SK-N-SH (cell line): ENCODE data around the gene MIF. TPM values are rescaled to one million over a fixed set of nuclear protein-coding genes. Genes with fewer than 3 reads are reported as not detected.
A peak's percentile ranks its signal among the peaks of the same experiment; 100 is the strongest.

ENCODE experiments used
- CTCF ChIA-PET: fragments of 300-600, 350-600 bp; formaldehyde crosslinking; extraction: SDS; loops from one replicate; lab custom pipeline; 2021; lab: Yijun Ruan, JAX
- POLR2A ChIA-PET: fragments of 350-600 bp; sonication (Branson Sonifier 250); formaldehyde crosslinking; extraction: SDS; loops from one replicate; lab custom pipeline; 2020; ENCODE audit warnings: antibody characterized with exemption, inconsistent platforms; lab: Yijun Ruan, JAX
- DNase-seq: peaks from one replicate; pipeline ENCODE4 v3.0.0; 2012
- H2AFZ ChIP-seq: fragments of 200-600 bp; sonication (generic); 2 replicates; pipeline ENCODE4 v1.8.1; 2016; ENCODE audit warnings: antibody characterized with exemption, mild to moderate bottlenecking, low read depth
- H3F3A ChIP-seq: fragments of 200-600 bp; sonication (generic); replicated peaks from 2 replicates; pipeline ENCODE3; 2016; ENCODE audit warnings: antibody characterized with exemption, mild to moderate bottlenecking; ENCODE audit not compliant: insufficient read depth
- H3K27ac ChIP-seq, 2 experiments: fragments of 200-500 bp in 1 of 2; fragments of 200-600 bp in 1 of 2; sonication (Bioruptor generic) in 1 of 2; sonication (generic), shearing (Covaris generic) in 1 of 2; 2 replicates each; pipeline versions ENCODE4 v1.5.1 to v1.6.1; 2014 to 2016; ENCODE audit warnings: low read depth in 2 of 2, inconsistent platforms in 1 of 2, low read length in 1 of 2, mild to moderate bottlenecking in 1 of 2, mixed read lengths in 1 of 2
- H3K27me3 ChIP-seq: fragments of 200-600 bp; sonication (generic), shearing (Covaris generic); 2 replicates; pipeline ENCODE4 v1.6.1; 2016; ENCODE audit warnings: mixed run types; ENCODE audit not compliant: insufficient read depth
- H3K36me3 ChIP-seq, 2 experiments: fragments of 200-500 bp in 1 of 2; fragments of 200-600 bp in 1 of 2; sonication (Bioruptor generic) in 1 of 2; sonication (generic) in 1 of 2; replicated peaks in 1 of 2; 2 replicates each; pipeline versions ENCODE3 to v1.5.1; 2014 to 2016; ENCODE audit warnings: low read length in 1 of 2, mild to moderate bottlenecking in 1 of 2; ENCODE audit not compliant: insufficient read depth in 2 of 2, control insufficient read depth in 1 of 2
- H3K4me1 ChIP-seq, 2 experiments: fragments of 200-500 bp in 1 of 2; fragments of 200-600 bp in 1 of 2; sonication (Bioruptor generic) in 1 of 2; sonication (generic), shearing (Covaris generic) in 1 of 2; 2 replicates each; pipeline versions ENCODE4 v1.5.1 to v1.6.1; 2014 to 2016; ENCODE audit warnings: low read depth in 1 of 2, low read length in 1 of 2, mixed run types in 1 of 2; ENCODE audit not compliant: insufficient read depth in 2 of 2, control insufficient read depth in 1 of 2
- H3K4me2 ChIP-seq: fragments of 200-600 bp; sonication (generic), shearing (Covaris generic); 2 replicates; pipeline ENCODE4 v1.6.1; 2017; ENCODE audit warnings: mixed run types
- H3K4me3 ChIP-seq, 2 experiments: fragments of 200-500 bp in 1 of 2; fragments of 200-600 bp in 1 of 2; sonication (Bioruptor generic) in 1 of 2; sonication (generic), shearing (Covaris generic) in 1 of 2; 2 replicates each; pipeline versions ENCODE4 v1.5.1 to v1.8.1; 2014 to 2016; ENCODE audit warnings: low read depth in 2 of 2, inconsistent platforms in 1 of 2, low read length in 1 of 2, mild to moderate bottlenecking in 1 of 2, mixed read lengths in 1 of 2, moderate library complexity in 1 of 2
- H3K79me2 ChIP-seq: fragments of 200-600 bp; sonication (generic); 2 replicates; pipeline ENCODE4 v1.8.1; 2017; ENCODE audit warnings: mild to moderate bottlenecking; ENCODE audit not compliant: insufficient read depth
- H3K9ac ChIP-seq: fragments of 200-600 bp; sonication (generic); 2 replicates; pipeline ENCODE4 v1.6.1; 2017; ENCODE audit warnings: mixed run types
- H3K9me2 ChIP-seq: fragments of 200-600 bp; sonication (generic); 2 replicates; pipeline ENCODE4 v1.6.1; 2017; ENCODE audit warnings: mixed run types
- H3K9me3 ChIP-seq: fragments of 200-600 bp; sonication (generic); 2 replicates; pipeline ENCODE4 v1.6.1; 2017; ENCODE audit warnings: mixed run types, mild to moderate bottlenecking, moderate library complexity
- H4K20me1 ChIP-seq: fragments of 200-600 bp; sonication (generic); 2 replicates; pipeline ENCODE4 v1.6.1; 2017; ENCODE audit warnings: mild to moderate bottlenecking, mixed run types; ENCODE audit not compliant: insufficient read depth
- EZH2phosphoT487 ChIP-seq: fragments of 200-600 bp; sonication (generic); IDR thresholded peaks from 2 replicates; pipeline ENCODE4 v1.6.1; 2017; ENCODE audit warnings: low read depth, mixed run types, mild to moderate bottlenecking, antibody characterized with exemption, moderate library complexity, borderline replicate concordance
- GABPA ChIP-seq: IDR thresholded peaks from 2 replicates; pipeline ENCODE4 v1.4.0; 2012; ENCODE audit warnings: low read depth, mild to moderate bottlenecking
- NRF1 ChIP-seq: IDR thresholded peaks from 2 replicates; pipeline ENCODE4 v1.6.1; 2012; ENCODE audit warnings: low read depth, mild to moderate bottlenecking, low read length
- RAD21 ChIP-seq: IDR thresholded peaks from 2 replicates; pipeline ENCODE4 v1.6.1; 2012; ENCODE audit warnings: mild to moderate bottlenecking, low read length
- RCOR1 ChIP-seq: fragments of 150-350 bp; IDR thresholded peaks from 2 replicates; pipeline ENCODE4 v1.6.1; 2017; ENCODE audit warnings: antibody characterized with exemption, low read length
- RXRA ChIP-seq: IDR thresholded peaks from 2 replicates; pipeline ENCODE4 v1.4.0; 2012; ENCODE audit warnings: low read depth, mild to moderate bottlenecking, borderline replicate concordance
- SMC3 ChIP-seq: IDR thresholded peaks from 2 replicates; pipeline ENCODE4 v1.6.1; 2012; ENCODE audit warnings: low read depth, low read length, improper control_type of control experiment
- TAF1 ChIP-seq: IDR thresholded peaks from 2 replicates; pipeline ENCODE4 v1.6.1; 2012; ENCODE audit warnings: low read depth, mild to moderate bottlenecking, low read length, moderate library complexity, borderline replicate concordance
- TEAD4 ChIP-seq: IDR thresholded peaks from 2 replicates; pipeline ENCODE4 v1.4.0; 2012; ENCODE audit warnings: mild to moderate bottlenecking, borderline replicate concordance; ENCODE audit not compliant: insufficient read depth
- YY1 ChIP-seq: IDR thresholded peaks from 2 replicates; pipeline ENCODE4 v1.4.0; 2012; ENCODE audit warnings: low read depth, mild to moderate bottlenecking
- WGBS: methylation state at CpG from one replicate; pipeline ENCODE4 v1.1.6; 2017; ENCODE audit warnings: low lambda C conversion rate; 5-methylcytosine and 5-hydroxymethylcytosine counted together
- polyA plus RNA-seq, 3 experiments: library from polyadenylated mRNA; depleted of rRNA; stranded (reverse); fragments of >200 nt; gene quantifications; 2 replicates each; pipeline ENCODE4 v1.2.3, GENCODE V29; 2012
- TF ChIP-seq, protein P1 (sequence below): fragments of 200-600 bp; sonication (generic); IDR thresholded peaks from 2 replicates; pipeline ENCODE4 v1.6.1; 2017; ENCODE audit warnings: antibody characterized with exemption, mild to moderate bottlenecking, moderate library complexity
- TF ChIP-seq, protein P2 (sequence below): IDR thresholded peaks from 2 replicates; pipeline ENCODE4 v1.4.0; 2012; ENCODE audit warnings: low read depth, borderline replicate concordance
- TF ChIP-seq, protein P3 (sequence below): IDR thresholded peaks from 2 replicates; pipeline ENCODE4; 2012
- TF ChIP-seq, protein P4 (sequence below): IDR thresholded peaks from 2 replicates; pipeline ENCODE4 v1.6.1; 2012; ENCODE audit warnings: mild to moderate bottlenecking, low read depth, low read length, moderate library complexity
- TF ChIP-seq, protein P5 (sequence below): IDR thresholded peaks from 2 replicates; pipeline ENCODE4 v1.4.0; 2012; ENCODE audit warnings: low read depth, borderline replicate concordance

The MIF gene
- polyA plus RNA-seq, 1 of the 3 experiments (the other 2 are of a cell fraction) = 565 TPM

DNA sequence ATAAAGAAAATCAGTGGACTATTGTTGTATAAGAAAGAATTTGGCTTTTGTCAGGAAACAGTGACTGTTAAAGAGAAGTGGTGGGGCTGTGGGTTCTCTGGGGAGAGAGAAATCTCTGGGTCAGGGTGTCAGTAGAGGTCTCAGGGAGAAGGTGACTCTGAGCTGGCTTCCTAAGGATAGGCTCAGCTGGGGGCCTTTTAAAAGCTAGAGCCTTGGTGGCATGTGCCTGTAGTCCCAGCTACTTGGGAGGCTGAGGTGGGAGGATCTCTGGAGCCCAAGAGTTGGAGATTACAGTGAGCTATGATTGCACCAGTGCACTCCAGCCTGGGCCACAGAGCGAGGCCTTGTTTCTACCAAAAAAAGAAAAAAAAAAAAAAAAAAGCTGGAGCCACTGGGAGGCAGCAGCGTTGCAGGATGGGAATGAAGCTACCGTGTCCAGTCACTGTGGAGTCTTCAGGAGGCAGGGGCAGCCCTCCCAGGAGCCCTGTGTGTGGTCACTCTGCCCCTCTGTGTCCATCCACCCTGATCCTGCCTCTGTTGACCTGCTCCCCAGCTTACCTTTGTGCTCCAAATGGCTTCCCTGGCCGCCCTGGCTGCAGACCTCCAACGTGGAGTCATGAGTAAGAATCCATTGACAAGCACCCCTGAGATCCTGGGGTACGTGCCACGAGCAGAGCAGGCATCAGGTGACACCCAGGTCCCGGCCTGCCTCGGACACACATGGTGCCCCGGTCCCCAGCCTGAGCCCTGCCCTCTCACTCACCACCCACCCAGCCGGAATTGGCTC lies 5.4 kb upstream of the MIF start:
- peak overlapping the region; percentile 10; the same call in 1 of the 2 replicates for H3K4me2 ChIP-seq
- H2AFZ ChIP-seq = peak overlapping the region; percentile 72
- peak overlapping the region in 1 of 2 experiments; percentile 89; a peak in 2 of 4 replicates for H3K27ac ChIP-seq
- H3K4me3 ChIP-seq = no peak overlapping the region
- WGBS = 94% methylated on average over 7 of the region's 11 CpGs
- no peaks in the 10 kb centered on the region for H3K27me3 ChIP-seq
- H3K9me3 ChIP-seq = no peaks in the 10 kb centered on the region
- ChIA-PET CTCF (interaction anchor here (0.6 to 2.0 kb wide), 9 partner anchors 13 to 287 kb away, joined by 3 to 6 read pairs (median 3); no protein-coding TSS in a partner anchor), POLR2A (interaction anchor here (1.2 kb wide), 1 partner anchor 11 kb away, joined by 3 read pairs; no protein-coding TSS in a partner anchor)
- no peaks in the 10 kb centered on the region for H4K20me1 ChIP-seq
- peaks cover 12% of the 10 kb centered on the region for H3F3A ChIP-seq
- H3K36me3 ChIP-seq = peaks cover 0 to 10% of the 10 kb centered on the region in 2 experiments
- no peaks in the 10 kb centered on the region for H3K9me2 ChIP-seq
- no peaks in the 10 kb centered on the region for H3K79me2 ChIP-seq
- peak overlapping the region; percentile 53 for H3K9ac ChIP-seq
- peak; percentile 55 for DNase-seq
- TF ChIP-seq, protein P1, sequence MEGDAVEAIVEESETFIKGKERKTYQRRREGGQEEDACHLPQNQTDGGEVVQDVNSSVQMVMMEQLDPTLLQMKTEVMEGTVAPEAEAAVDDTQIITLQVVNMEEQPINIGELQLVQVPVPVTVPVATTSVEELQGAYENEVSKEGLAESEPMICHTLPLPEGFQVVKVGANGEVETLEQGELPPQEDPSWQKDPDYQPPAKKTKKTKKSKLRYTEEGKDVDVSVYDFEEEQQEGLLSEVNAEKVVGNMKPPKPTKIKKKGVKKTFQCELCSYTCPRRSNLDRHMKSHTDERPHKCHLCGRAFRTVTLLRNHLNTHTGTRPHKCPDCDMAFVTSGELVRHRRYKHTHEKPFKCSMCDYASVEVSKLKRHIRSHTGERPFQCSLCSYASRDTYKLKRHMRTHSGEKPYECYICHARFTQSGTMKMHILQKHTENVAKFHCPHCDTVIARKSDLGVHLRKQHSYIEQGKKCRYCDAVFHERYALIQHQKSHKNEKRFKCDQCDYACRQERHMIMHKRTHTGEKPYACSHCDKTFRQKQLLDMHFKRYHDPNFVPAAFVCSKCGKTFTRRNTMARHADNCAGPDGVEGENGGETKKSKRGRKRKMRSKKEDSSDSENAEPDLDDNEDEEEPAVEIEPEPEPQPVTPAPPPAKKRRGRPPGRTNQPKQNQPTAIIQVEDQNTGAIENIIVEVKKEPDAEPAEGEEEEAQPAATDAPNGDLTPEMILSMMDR = peak; percentile 46
- TF ChIP-seq NRF1 (no peak), SMC3 (peak; percentile 30; the same call in 1 of the 2 replicates), RAD21 (peak; percentile 54), RCOR1 (no peak)
- peaks cover 4 to 5% of the 10 kb centered on the region in 2 experiments; a peak in 2 of 4 replicates for H3K4me1 ChIP-seq

DNA sequence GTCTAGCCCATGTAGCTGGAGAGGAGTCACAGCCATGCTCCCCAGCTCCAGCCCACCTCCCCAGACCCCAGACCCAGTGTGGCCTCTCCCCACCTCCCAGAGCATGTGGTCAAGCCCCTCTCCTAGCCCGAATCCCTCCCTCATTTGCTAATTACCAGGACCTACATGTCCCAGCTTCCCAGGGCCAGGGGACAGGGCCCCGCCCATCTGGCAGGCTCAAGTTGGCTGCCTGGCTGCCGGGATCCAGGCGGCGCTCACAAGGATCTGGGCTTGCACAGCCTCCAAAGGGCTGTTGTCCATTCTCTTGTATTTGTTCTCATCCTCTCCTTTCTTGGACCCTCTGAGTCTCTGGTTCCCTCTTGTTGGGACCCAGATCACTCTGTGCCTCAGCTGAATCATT lies 4.6 kb upstream of the MIF start:
- 77% methylated on average over 5 of the region's 5 CpGs for WGBS
- no peaks in the 10 kb centered on the region for H3K27me3 ChIP-seq
- H3K9me2 ChIP-seq = no peaks in the 10 kb centered on the region
- peaks cover 4 to 7% of the 10 kb centered on the region in 2 experiments; a peak in 2 of 4 replicates for H3K4me1 ChIP-seq
- ChIA-PET CTCF (interaction anchor here (0.8 to 1.5 kb wide), 3 partner anchors 14 to 24 kb away, joined by 3 to 4 read pairs (median 3); no protein-coding TSS in a partner anchor), POLR2A (interaction anchor here (1.2 kb wide), 1 partner anchor 12 kb away, joined by 3 read pairs; no protein-coding TSS in a partner anchor)
- peaks cover under 1% of the 10 kb centered on the region; the same call in 1 of the 2 replicates for H3K79me2 ChIP-seq
- no peak overlapping the region for H3K27ac ChIP-seq
- peaks cover 0 to 10% of the 10 kb centered on the region in 2 experiments for H3K36me3 ChIP-seq
- no peak for DNase-seq
- H3K9ac ChIP-seq = no peak overlapping the region
- peaks cover 12% of the 10 kb centered on the region for H3F3A ChIP-seq
- no peaks in the 10 kb centered on the region for H4K20me1 ChIP-seq
- H3K4me3 ChIP-seq = no peak overlapping the region
- no peak overlapping the region for H3K4me2 ChIP-seq
- H2AFZ ChIP-seq = no peak overlapping the region
- no peaks in the 10 kb centered on the region for H3K9me3 ChIP-seq
- TF ChIP-seq, protein P2, sequence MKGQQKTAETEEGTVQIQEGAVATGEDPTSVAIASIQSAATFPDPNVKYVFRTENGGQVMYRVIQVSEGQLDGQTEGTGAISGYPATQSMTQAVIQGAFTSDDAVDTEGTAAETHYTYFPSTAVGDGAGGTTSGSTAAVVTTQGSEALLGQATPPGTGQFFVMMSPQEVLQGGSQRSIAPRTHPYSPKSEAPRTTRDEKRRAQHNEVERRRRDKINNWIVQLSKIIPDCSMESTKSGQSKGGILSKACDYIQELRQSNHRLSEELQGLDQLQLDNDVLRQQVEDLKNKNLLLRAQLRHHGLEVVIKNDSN = no peak
- TF ChIP-seq, protein P3, sequence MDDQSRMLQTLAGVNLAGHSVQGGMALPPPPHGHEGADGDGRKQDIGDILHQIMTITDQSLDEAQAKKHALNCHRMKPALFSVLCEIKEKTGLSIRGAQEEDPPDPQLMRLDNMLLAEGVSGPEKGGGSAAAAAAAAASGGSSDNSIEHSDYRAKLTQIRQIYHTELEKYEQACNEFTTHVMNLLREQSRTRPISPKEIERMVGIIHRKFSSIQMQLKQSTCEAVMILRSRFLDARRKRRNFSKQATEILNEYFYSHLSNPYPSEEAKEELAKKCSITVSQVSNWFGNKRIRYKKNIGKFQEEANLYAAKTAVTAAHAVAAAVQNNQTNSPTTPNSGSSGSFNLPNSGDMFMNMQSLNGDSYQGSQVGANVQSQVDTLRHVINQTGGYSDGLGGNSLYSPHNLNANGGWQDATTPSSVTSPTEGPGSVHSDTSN = no peak
- TF ChIP-seq TEAD4 (no peak), RCOR1 (no peak), YY1 (no peak), TAF1 (no peak), EZH2phosphoT487 (no peak), RXRA (no peak), GABPA (no peak)
- TF ChIP-seq, protein P4, sequence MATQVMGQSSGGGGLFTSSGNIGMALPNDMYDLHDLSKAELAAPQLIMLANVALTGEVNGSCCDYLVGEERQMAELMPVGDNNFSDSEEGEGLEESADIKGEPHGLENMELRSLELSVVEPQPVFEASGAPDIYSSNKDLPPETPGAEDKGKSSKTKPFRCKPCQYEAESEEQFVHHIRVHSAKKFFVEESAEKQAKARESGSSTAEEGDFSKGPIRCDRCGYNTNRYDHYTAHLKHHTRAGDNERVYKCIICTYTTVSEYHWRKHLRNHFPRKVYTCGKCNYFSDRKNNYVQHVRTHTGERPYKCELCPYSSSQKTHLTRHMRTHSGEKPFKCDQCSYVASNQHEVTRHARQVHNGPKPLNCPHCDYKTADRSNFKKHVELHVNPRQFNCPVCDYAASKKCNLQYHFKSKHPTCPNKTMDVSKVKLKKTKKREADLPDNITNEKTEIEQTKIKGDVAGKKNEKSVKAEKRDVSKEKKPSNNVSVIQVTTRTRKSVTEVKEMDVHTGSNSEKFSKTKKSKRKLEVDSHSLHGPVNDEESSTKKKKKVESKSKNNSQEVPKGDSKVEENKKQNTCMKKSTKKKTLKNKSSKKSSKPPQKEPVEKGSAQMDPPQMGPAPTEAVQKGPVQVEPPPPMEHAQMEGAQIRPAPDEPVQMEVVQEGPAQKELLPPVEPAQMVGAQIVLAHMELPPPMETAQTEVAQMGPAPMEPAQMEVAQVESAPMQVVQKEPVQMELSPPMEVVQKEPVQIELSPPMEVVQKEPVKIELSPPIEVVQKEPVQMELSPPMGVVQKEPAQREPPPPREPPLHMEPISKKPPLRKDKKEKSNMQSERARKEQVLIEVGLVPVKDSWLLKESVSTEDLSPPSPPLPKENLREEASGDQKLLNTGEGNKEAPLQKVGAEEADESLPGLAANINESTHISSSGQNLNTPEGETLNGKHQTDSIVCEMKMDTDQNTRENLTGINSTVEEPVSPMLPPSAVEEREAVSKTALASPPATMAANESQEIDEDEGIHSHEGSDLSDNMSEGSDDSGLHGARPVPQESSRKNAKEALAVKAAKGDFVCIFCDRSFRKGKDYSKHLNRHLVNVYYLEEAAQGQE = no peak
- TF ChIP-seq, protein P5, sequence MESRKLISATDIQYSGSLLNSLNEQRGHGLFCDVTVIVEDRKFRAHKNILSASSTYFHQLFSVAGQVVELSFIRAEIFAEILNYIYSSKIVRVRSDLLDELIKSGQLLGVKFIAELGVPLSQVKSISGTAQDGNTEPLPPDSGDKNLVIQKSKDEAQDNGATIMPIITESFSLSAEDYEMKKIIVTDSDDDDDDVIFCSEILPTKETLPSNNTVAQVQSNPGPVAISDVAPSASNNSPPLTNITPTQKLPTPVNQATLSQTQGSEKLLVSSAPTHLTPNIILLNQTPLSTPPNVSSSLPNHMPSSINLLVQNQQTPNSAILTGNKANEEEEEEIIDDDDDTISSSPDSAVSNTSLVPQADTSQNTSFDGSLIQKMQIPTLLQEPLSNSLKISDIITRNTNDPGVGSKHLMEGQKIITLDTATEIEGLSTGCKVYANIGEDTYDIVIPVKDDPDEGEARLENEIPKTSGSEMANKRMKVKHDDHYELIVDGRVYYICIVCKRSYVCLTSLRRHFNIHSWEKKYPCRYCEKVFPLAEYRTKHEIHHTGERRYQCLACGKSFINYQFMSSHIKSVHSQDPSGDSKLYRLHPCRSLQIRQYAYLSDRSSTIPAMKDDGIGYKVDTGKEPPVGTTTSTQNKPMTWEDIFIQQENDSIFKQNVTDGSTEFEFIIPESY = no peak
